Epithelial cell of esophagus (primary cell): ENCODE data around the gene CTNNA2.

ENCODE experiments used
- DNase-seq: peaks from one replicate; pipeline ENCODE4 v3.0.0; 2010; ENCODE audit warnings: low read depth
- H3K4me3 ChIP-seq: 2 replicates; pipeline ENCODE4 v1.5.1; 2011; ENCODE audit warnings: mild to moderate bottlenecking, low read length, control low read depth
- CTCF ChIP-seq: IDR thresholded peaks from 2 replicates; pipeline ENCODE4 v1.5.1; 2011; ENCODE audit warnings: low read depth, mild to moderate bottlenecking, low read length, control low read depth, inconsistent platforms; ENCODE audit not compliant: insufficient read depth; ENCODE audit errors: missing control alignments

CTNNA2 gene

GRCh38 chr2:79578952-79579351 lies 66.1 kb downstream of the CTNNA2 start:
- H3K4me3 ChIP-seq: no peak overlapping the region
- TF ChIP-seq CTCF: no peak
- DNase-seq: no peak

- TF ChIP-seq CTCF: no peak
- DNase-seq: no peak
- no peak overlapping the region for H3K4me3 ChIP-seq
These were observed 67.3 kb downstream of the CTNNA2 start for GRCh38 chr2:79580175-79580574.

- no peak for DNase-seq
- no peak overlapping the region for H3K4me3 ChIP-seq
- no peak for TF ChIP-seq CTCF
These were observed 73.0 kb downstream of the CTNNA2 start for GRCh38 chr2:79585701-79586433.

GRCh38 chr2:79591281-79591680 lies 78.4 kb downstream of the CTNNA2 start:
- no peak for TF ChIP-seq CTCF
- no peak for DNase-seq
- H3K4me3 ChIP-seq: no peak overlapping the region

- no peak for TF ChIP-seq CTCF
- DNase-seq: no peak
- H3K4me3 ChIP-seq: no peak overlapping the region
These were observed 80.5 kb downstream of the CTNNA2 start for GRCh38 chr2:79593237-79593867.

- no peak for DNase-seq
- H3K4me3 ChIP-seq: no peak overlapping the region
- TF ChIP-seq CTCF: no peak
These were observed 83.6 kb downstream of the CTNNA2 start for GRCh38 chr2:79596403-79596802.

- no peak for DNase-seq
- TF ChIP-seq CTCF: no peak
- H3K4me3 ChIP-seq: no peak overlapping the region
These were observed 91.9 kb downstream of the CTNNA2 start for GRCh38 chr2:79604748-79605147.
